Liver (tissue), 9 donors: ENCODE results near the gene CDCP1. TPM values are rescaled to one million over a fixed set of nuclear protein-coding genes. Genes with fewer than 3 reads are reported as not detected.

ENCODE experiments used
- DNase-seq: peaks from one replicate; pipeline ENCODE4 v3.0.0-alpha.2; 2017; ENCODE audit warnings: low spot score
- H3K27ac ChIP-seq, 2 donors: one replicate each; pipeline ENCODE4 v1.7.0; 2013; ENCODE audit warnings: inconsistent platforms in 2 of 2, low read length in 2 of 2, control low read depth in 1 of 2, low read depth in 1 of 2, mild to moderate bottlenecking in 1 of 2
- H3K27me3 ChIP-seq, 4 donors: one replicate each; pipeline versions ENCODE4 v1.6.1 to v1.7.0; 2013; ENCODE audit warnings: low read length in 3 of 4, inconsistent platforms in 1 of 4, mild to moderate bottlenecking in 1 of 4, moderate library complexity in 1 of 4; ENCODE audit not compliant: control insufficient read depth in 4 of 4, insufficient read depth in 4 of 4
- H3K36me3 ChIP-seq, 4 donors: one replicate each; pipeline versions ENCODE4 v1.6.1 to v1.7.0; 2013; ENCODE audit warnings: low read length in 3 of 4, mild to moderate bottlenecking in 3 of 4, low read depth in 1 of 4, moderate library complexity in 1 of 4; ENCODE audit not compliant: control insufficient read depth in 4 of 4, insufficient read depth in 3 of 4
- H3K4me1 ChIP-seq, 4 donors: one replicate each; pipeline versions ENCODE4 v1.6.1 to v1.7.0; 2013; ENCODE audit warnings: low read length in 3 of 4, mild to moderate bottlenecking in 3 of 4, moderate library complexity in 1 of 4; ENCODE audit not compliant: control insufficient read depth in 4 of 4, insufficient read depth in 4 of 4
- H3K4me3 ChIP-seq, 3 donors: one replicate each; pipeline versions ENCODE4 v1.6.1 to v1.7.0; 2013; ENCODE audit warnings: low read length in 3 of 3, control low read depth in 1 of 3, low read depth in 1 of 3, mild to moderate bottlenecking in 1 of 3
- H3K9ac ChIP-seq, 2 donors: one replicate each; pipeline ENCODE4 v1.7.0; 2013; ENCODE audit warnings: low read length in 2 of 2, mild to moderate bottlenecking in 2 of 2, moderate library complexity in 2 of 2, control low read depth in 1 of 2, low read depth in 1 of 2
- H3K9me3 ChIP-seq, 4 donors: one replicate each; pipeline versions ENCODE4 v1.6.1 to v1.7.0; 2013; ENCODE audit warnings: low read length in 3 of 4; ENCODE audit not compliant: control insufficient read depth in 4 of 4
- EGR1 ChIP-seq, 2 donors: IDR thresholded peaks; 2 replicates each; pipeline ENCODE4 v1.6.1; 2016 to 2018; ENCODE audit warnings: antibody characterized with exemption in 2 of 2, low read depth in 2 of 2
- FOXA2 ChIP-seq: IDR thresholded peaks from 2 replicates; pipeline ENCODE4 v1.6.1; 2016; ENCODE audit warnings: antibody characterized with exemption
- GABPA ChIP-seq, 2 donors: IDR thresholded peaks in 1 of 2; conservative IDR thresholded peaks in 1 of 2; 2 replicates each; pipeline ENCODE4 v1.6.1; 2016; ENCODE audit warnings: antibody characterized with exemption in 2 of 2, mild to moderate bottlenecking in 1 of 2, moderate library complexity in 1 of 2
- HNF4A ChIP-seq, 2 donors: conservative IDR thresholded peaks; 2 replicates each; pipeline ENCODE4 v1.6.1; 2016; ENCODE audit warnings: antibody characterized with exemption in 2 of 2, mild to moderate bottlenecking in 2 of 2
- HNF4G ChIP-seq: IDR thresholded peaks from 2 replicates; pipeline ENCODE4 v1.6.1; 2016; ENCODE audit warnings: antibody characterized with exemption
- JUND ChIP-seq, 2 donors: IDR thresholded peaks; 2 replicates each; pipeline ENCODE4 v1.6.1; 2016; ENCODE audit warnings: antibody characterized with exemption in 2 of 2
- NR2F2 ChIP-seq: IDR thresholded peaks from 2 replicates; pipeline ENCODE4 v1.6.1; 2016; ENCODE audit warnings: antibody characterized with exemption
- RXRA ChIP-seq, 2 donors: IDR thresholded peaks; 2 replicates each; pipeline ENCODE4 v1.6.1; 2017 to 2018; ENCODE audit warnings: antibody characterized with exemption in 2 of 2, mild to moderate bottlenecking in 1 of 2
- SP1 ChIP-seq: IDR thresholded peaks from 2 replicates; pipeline ENCODE4 v1.6.1; 2018; ENCODE audit warnings: antibody characterized with exemption, mild to moderate bottlenecking
- TAF1 ChIP-seq: conservative IDR thresholded peaks from 2 replicates; pipeline ENCODE4 v1.6.1; 2016; ENCODE audit warnings: antibody characterized with exemption, mild to moderate bottlenecking
- YY1 ChIP-seq: IDR thresholded peaks from 2 replicates; pipeline ENCODE4 v1.6.1; 2016; ENCODE audit warnings: antibody characterized with exemption, mild to moderate bottlenecking
- WGBS: extraction: QIAGEN DNeasy Blood & Tissue Kit; methylation state at CpG from one replicate; pipeline ENCODE4 v1.1.7; 2013; 5-methylcytosine and 5-hydroxymethylcytosine counted together
- polyA plus RNA-seq, 2 donors: library from polyadenylated mRNA; stranded (reverse) in 1 of 2; unstranded in 1 of 2; fragments of 200-250 nt in 1 of 2; fragments of >200 nt in 1 of 2; fragmentation: Nextera tagmentation in 1 of 2; extraction: Ambion mirVana in 1 of 2; gene quantifications; one replicate each; pipeline versions ENCODE4 v1.2.1 to v1.2.3, GENCODE V29; 2013 to 2015
- total RNA-seq, 2 donors: library from RNA; depleted of rRNA; stranded (reverse); fragments of >200 nt; gene quantifications; one replicate each; pipeline ENCODE4 v1.2.3, GENCODE V29; 2014
- TF ChIP-seq, protein P1 (sequence below): fragments of 150-350 bp; IDR thresholded peaks from 2 replicates; pipeline ENCODE4 v1.5.1; 2017; ENCODE audit warnings: improper control_type of control experiment, low read depth, low read length; ENCODE audit not compliant: missing input control
- TF ChIP-seq, protein P2 (sequence below): IDR thresholded peaks from 2 replicates; pipeline ENCODE4 v1.6.1; 2016; ENCODE audit warnings: antibody characterized with exemption
- TF ChIP-seq, protein P3 (sequence below): IDR thresholded peaks from 2 replicates; pipeline ENCODE4 v1.6.1; 2016; ENCODE audit warnings: antibody characterized with exemption
- TF ChIP-seq, protein P4 (sequence below): IDR thresholded peaks from 2 replicates; pipeline ENCODE4 v1.6.1; 2016; ENCODE audit warnings: antibody characterized with exemption
- TF ChIP-seq, protein P5 (sequence below): IDR thresholded peaks from 2 replicates; pipeline ENCODE4 v1.6.1; 2016; ENCODE audit warnings: antibody characterized with exemption, mild to moderate bottlenecking
- donor health status: healthy.
- donor health status: healthy.
- donor health status: healthy.
- donor health status: healthy.
- donor health status: healthy.

CDCP1 gene
- total and polyA plus RNA-seq, 4 donors = 0.22 to 0.67 (median 0.45) TPM

DNA sequence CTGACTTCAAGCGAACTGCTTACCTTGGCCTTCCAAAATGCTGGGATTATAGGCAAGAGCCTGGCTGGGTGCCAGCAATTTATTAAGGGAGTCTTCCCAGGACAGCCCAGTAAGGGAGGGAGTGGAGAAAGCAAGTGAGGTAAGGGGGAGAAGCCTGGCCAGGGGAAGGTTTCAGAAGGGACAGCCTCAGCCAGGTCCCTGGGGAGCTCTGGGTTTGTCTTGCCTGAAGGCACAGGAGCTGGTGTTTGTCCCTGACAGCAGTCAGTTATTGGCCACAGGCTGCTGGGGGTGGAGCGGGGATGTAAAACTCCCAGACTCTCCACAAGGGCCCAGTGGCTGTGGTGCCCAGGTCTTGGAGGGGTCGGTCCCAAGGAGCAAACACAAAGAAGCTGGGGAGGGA, 33.0 kb upstream of the CDCP1 start (continued):
- TF ChIP-seq, protein P1, sequence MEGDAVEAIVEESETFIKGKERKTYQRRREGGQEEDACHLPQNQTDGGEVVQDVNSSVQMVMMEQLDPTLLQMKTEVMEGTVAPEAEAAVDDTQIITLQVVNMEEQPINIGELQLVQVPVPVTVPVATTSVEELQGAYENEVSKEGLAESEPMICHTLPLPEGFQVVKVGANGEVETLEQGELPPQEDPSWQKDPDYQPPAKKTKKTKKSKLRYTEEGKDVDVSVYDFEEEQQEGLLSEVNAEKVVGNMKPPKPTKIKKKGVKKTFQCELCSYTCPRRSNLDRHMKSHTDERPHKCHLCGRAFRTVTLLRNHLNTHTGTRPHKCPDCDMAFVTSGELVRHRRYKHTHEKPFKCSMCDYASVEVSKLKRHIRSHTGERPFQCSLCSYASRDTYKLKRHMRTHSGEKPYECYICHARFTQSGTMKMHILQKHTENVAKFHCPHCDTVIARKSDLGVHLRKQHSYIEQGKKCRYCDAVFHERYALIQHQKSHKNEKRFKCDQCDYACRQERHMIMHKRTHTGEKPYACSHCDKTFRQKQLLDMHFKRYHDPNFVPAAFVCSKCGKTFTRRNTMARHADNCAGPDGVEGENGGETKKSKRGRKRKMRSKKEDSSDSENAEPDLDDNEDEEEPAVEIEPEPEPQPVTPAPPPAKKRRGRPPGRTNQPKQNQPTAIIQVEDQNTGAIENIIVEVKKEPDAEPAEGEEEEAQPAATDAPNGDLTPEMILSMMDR = no peak
- TF ChIP-seq SP1 = no peak
- TF ChIP-seq JUND (IDR thresholded peaks at IDR 0.05) = no peak
- no peak for TF ChIP-seq NR2F2
- TF ChIP-seq GABPA (IDR thresholded peaks at IDR 0.05 in 1 of 2, conservative IDR thresholded peaks at IDR 0.05 in 1 of 2) = no peak
- TF ChIP-seq RXRA (IDR thresholded peaks at IDR 0.05) = no peak
- no peak for TF ChIP-seq YY1
- TF ChIP-seq, protein P2, sequence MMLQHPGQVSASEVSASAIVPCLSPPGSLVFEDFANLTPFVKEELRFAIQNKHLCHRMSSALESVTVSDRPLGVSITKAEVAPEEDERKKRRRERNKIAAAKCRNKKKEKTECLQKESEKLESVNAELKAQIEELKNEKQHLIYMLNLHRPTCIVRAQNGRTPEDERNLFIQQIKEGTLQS = no peak
- TF ChIP-seq FOXA2 = no peak
- TF ChIP-seq HNF4G = no peak
- TF ChIP-seq, protein P3, sequence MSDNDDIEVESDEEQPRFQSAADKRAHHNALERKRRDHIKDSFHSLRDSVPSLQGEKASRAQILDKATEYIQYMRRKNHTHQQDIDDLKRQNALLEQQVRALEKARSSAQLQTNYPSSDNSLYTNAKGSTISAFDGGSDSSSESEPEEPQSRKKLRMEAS = no peak

DNA sequence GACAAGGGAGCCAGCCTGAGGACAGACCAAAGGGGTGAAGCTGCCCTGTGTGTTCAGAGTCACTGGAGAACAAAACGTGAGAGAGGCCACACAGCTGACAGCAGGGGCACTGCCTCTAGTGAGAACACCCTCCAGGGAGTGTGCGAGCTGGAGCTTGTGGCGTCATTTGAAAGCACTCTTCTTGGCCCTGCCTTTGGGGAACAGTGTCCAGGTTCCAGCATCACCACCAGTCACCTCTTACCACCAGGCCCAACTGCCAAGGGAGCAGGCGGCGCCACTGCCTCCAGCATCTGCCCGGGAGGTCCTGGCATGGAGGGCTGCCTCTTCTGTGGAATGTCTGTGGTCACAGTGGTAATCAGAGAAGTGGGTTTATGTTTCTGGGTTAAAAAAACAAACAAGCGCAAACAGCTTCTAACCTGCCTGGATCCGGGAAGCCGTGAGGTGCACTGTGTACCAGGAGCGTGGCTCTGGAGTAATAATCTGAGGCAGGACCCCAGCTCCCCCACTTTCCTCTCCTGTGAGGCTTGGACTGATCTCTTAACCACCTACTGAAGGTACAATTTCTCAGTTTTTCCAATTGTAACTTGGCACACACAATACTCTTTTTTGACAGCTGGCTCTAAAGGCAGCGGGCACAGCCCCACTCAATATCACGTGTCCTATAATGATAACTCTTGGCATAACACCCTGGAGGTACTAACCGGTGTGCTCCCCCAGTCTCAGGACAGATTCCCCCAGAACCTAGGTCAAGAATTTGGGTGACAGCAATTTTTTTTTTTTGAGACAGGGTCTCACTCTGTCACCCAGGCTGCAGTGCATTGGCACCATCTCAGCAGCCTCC, 32.2 kb upstream of the CDCP1 start:
- 80% methylated on average over 13 of the region's 13 CpGs for WGBS
- no peak for TF ChIP-seq EGR1 (IDR thresholded peaks at IDR 0.05; ENCODE audit: low read depth in 2 of 2)
- TF ChIP-seq, protein P4, sequence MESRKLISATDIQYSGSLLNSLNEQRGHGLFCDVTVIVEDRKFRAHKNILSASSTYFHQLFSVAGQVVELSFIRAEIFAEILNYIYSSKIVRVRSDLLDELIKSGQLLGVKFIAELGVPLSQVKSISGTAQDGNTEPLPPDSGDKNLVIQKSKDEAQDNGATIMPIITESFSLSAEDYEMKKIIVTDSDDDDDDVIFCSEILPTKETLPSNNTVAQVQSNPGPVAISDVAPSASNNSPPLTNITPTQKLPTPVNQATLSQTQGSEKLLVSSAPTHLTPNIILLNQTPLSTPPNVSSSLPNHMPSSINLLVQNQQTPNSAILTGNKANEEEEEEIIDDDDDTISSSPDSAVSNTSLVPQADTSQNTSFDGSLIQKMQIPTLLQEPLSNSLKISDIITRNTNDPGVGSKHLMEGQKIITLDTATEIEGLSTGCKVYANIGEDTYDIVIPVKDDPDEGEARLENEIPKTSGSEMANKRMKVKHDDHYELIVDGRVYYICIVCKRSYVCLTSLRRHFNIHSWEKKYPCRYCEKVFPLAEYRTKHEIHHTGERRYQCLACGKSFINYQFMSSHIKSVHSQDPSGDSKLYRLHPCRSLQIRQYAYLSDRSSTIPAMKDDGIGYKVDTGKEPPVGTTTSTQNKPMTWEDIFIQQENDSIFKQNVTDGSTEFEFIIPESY = no peak
- no peaks in the 10 kb centered on the region for H3K9me3 ChIP-seq
- no peaks in the 10 kb centered on the region for H3K4me1 ChIP-seq
- no peaks in the 10 kb centered on the region for H3K36me3 ChIP-seq
- H3K4me3 ChIP-seq = no peak overlapping the region
- no peak overlapping the region for H3K27ac ChIP-seq
- H3K27me3 ChIP-seq = no peaks in the 10 kb centered on the region
- no peak overlapping the region for H3K9ac ChIP-seq
- no peak for DNase-seq

DNA sequence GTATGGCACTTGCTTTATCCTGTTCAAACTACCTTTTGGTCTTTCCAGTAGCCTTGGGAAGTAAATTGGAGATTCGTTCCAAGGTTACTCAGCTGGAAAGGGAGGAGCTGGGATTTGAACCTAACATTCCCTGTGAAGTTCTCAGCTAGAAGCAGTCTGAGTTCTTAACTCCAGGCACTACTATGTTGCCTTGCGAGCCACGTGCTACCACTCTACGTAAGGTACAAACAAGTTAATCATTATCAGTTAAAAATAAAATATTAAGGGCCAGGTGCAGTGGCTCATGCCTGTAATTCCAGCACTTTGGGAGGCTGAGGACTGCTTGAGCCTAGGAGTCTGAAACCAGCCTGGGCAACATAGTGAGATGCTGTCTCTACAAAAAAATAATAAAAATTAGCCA, 30.7 kb upstream of the CDCP1 start:
- H3K9ac ChIP-seq = no peak overlapping the region

More for the DNA sequence above, 30.7 kb upstream of the CDCP1 start:
- H3K27ac ChIP-seq = no peak overlapping the region
- WGBS = 55% methylated on average over 4 of the region's 4 CpGs
- DNase-seq = no peak
- H3K9me3 ChIP-seq = no peaks in the 10 kb centered on the region
- TF ChIP-seq HNF4A (conservative IDR thresholded peaks at IDR 0.05) = no peak
- TF ChIP-seq GABPA (IDR thresholded peaks at IDR 0.05 in 1 of 2, conservative IDR thresholded peaks at IDR 0.05 in 1 of 2) = no peak
- no peak for TF ChIP-seq TAF1
- TF ChIP-seq EGR1 (IDR thresholded peaks at IDR 0.05; ENCODE audit: low read depth in 2 of 2) = no peak
- no peak for TF ChIP-seq YY1
- no peak for TF ChIP-seq HNF4G
- no peak for TF ChIP-seq SP1
- TF ChIP-seq, protein P3 = no peak
- TF ChIP-seq, protein P5, sequence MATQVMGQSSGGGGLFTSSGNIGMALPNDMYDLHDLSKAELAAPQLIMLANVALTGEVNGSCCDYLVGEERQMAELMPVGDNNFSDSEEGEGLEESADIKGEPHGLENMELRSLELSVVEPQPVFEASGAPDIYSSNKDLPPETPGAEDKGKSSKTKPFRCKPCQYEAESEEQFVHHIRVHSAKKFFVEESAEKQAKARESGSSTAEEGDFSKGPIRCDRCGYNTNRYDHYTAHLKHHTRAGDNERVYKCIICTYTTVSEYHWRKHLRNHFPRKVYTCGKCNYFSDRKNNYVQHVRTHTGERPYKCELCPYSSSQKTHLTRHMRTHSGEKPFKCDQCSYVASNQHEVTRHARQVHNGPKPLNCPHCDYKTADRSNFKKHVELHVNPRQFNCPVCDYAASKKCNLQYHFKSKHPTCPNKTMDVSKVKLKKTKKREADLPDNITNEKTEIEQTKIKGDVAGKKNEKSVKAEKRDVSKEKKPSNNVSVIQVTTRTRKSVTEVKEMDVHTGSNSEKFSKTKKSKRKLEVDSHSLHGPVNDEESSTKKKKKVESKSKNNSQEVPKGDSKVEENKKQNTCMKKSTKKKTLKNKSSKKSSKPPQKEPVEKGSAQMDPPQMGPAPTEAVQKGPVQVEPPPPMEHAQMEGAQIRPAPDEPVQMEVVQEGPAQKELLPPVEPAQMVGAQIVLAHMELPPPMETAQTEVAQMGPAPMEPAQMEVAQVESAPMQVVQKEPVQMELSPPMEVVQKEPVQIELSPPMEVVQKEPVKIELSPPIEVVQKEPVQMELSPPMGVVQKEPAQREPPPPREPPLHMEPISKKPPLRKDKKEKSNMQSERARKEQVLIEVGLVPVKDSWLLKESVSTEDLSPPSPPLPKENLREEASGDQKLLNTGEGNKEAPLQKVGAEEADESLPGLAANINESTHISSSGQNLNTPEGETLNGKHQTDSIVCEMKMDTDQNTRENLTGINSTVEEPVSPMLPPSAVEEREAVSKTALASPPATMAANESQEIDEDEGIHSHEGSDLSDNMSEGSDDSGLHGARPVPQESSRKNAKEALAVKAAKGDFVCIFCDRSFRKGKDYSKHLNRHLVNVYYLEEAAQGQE = no peak
- TF ChIP-seq, protein P2 = no peak
- no peak for TF ChIP-seq JUND (IDR thresholded peaks at IDR 0.05)
- H3K4me3 ChIP-seq = no peak overlapping the region
- no peaks in the 10 kb centered on the region for H3K27me3 ChIP-seq
- H3K4me1 ChIP-seq = no peaks in the 10 kb centered on the region
- H3K36me3 ChIP-seq = no peaks in the 10 kb centered on the region
